HepG2 (cell line): ENCODE data around the gene PRUNE1. TPM values are rescaled to one million over a fixed set of nuclear protein-coding genes. Genes with fewer than 3 reads are reported as not detected.

Experiments used
- ATF7 ChIP-seq, 2 experiments: fragments of 450-650 bp in 1 of 2; sonication (generic) in 1 of 2; formaldehyde crosslinking in 1 of 2; IDR thresholded peaks; 2 replicates each; pipeline versions ENCODE4 v1.4.0 to v1.6.1; 2016 to 2020; ENCODE audit warnings: antibody characterized with exemption in 1 of 2, mild to moderate bottlenecking in 1 of 2, missing genetic modification reagents in 1 of 2
- DZIP1 ChIP-seq: sonication (generic); formaldehyde crosslinking; IDR thresholded peaks from 2 replicates; pipeline ENCODE4 v1.5.0; 2020; ENCODE audit warnings: mild to moderate bottlenecking, missing genetic modification reagents
- IRF1 ChIP-seq: sonication (generic); formaldehyde crosslinking; IDR thresholded peaks from 2 replicates; pipeline ENCODE4 v1.4.0; 2020; ENCODE audit warnings: low read depth, mild to moderate bottlenecking, missing genetic modification reagents
- IRX3 ChIP-seq: sonication (generic); formaldehyde crosslinking; IDR thresholded peaks from 2 replicates; pipeline ENCODE4 v1.8.1; 2023; ENCODE audit warnings: mild to moderate bottlenecking, low read depth, missing genetic modification reagents, borderline replicate concordance
- RERE ChIP-seq: IDR thresholded peaks from 2 replicates; pipeline ENCODE4 v1.6.1; 2016; ENCODE audit warnings: low read depth, missing genetic modification reagents, missing compliant biosample characterization
- STAT5B ChIP-seq: sonication (generic); formaldehyde crosslinking; IDR thresholded peaks from 2 replicates; pipeline ENCODE4 v1.4.0; 2020; ENCODE audit warnings: missing genetic modification reagents
- ZNF10 ChIP-seq: sonication (generic); formaldehyde crosslinking; IDR thresholded peaks from 2 replicates; pipeline ENCODE4 v1.4.0; 2020; ENCODE audit warnings: mild to moderate bottlenecking, low read depth, missing genetic modification reagents, borderline replicate concordance
- ZNF512B ChIP-seq: sonication (generic); formaldehyde crosslinking; IDR thresholded peaks from 2 replicates; pipeline ENCODE4 v1.5.1; 2020; ENCODE audit warnings: missing genetic modification reagents, mild to moderate bottlenecking, borderline replicate concordance
- ZNF530 ChIP-seq: sonication (generic); formaldehyde crosslinking; IDR thresholded peaks from 2 replicates; pipeline ENCODE4 v1.5.0; 2020; ENCODE audit warnings: low read depth, mild to moderate bottlenecking, missing genetic modification reagents
- polyA plus RNA-seq, 8 experiments: library from polyadenylated mRNA; depleted of rRNA in 3 of 8; stranded (reverse) in 7 of 8; unstranded in 1 of 8; fragments of >200 nt; fragmentation: Illumina TruSeq in 4 of 8; extraction: Trizol in 4 of 8; gene quantifications; 2 replicates each; pipeline versions ENCODE4 v1.2.1 to v1.2.3, GENCODE V29; 2011 to 2016; ENCODE audit warnings: low read depth in 4 of 8, missing spikeins in 1 of 8, mixed read lengths in 1 of 8; ENCODE audit not compliant: insufficient read depth in 1 of 8
- total RNA-seq, 5 experiments: library from RNA; depleted of rRNA; stranded (reverse); fragments of >200 nt; fragmentation: Illumina TruSeq; extraction: Trizol; gene quantifications; 2 replicates each; pipeline ENCODE4 v1.2.3, GENCODE V29; 2016; ENCODE audit warnings: low read depth in 1 of 5
- TF ChIP-seq, protein P1 (sequence below), 2 experiments: sonication (generic) in 1 of 2; formaldehyde crosslinking in 1 of 2; IDR thresholded peaks; 2 replicates each; pipeline versions ENCODE4 v1.4.0 to v1.6.1; 2016 to 2020; ENCODE audit warnings: borderline replicate concordance in 1 of 2, low read depth in 1 of 2, mild to moderate bottlenecking in 1 of 2, missing genetic modification reagents in 1 of 2

The PRUNE1 gene
- total and polyA plus RNA-seq, 2 of the 13 experiments (the other 11 are each of a cell fraction or from before 2014, with no cell fraction given): 19.0 to 31.9 TPM

DNA sequence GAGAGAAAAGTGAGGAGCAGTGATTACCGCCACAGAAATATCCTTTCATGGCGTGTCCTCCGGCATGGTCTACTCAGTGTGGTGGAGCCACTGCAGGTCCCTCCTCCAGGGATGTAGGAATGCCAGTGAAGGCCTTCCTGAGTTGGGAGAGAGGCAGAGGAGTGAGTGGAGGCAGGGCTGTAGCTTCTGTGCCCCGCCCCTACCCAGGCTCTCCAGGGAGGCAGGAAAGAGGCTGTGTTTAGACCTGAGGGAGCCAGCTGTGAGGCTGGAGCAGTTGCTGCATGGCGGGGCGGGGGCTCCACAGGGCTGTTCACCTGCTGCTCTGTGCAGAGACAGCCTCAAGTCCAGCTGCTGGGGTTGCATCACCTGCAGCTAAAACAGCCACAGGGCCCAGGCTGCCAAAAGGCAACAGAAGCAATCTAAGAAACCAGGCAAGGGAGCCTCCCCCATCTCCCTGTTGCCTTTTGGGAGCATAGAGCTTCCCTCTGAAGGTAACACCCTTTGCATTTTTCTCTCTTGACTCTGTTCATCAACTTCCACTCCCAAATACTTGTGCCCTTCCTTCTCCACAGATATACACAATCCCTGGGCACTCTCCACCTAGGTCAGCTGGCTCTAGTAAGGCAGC lies 27.0 kb upstream of the PRUNE1 start (continued):
- TF ChIP-seq RERE (CRISPR knock-in tag): peak; percentile 54; the same call in 1 of the 2 replicates
- TF ChIP-seq ATF7 (IDR thresholded peaks at IDR 0.05): 0 out of 2 replicates have a peak, but pooled peaks have one; percentile 6
- TF ChIP-seq ATF7 (CRISPR knock-in tag; IDR thresholded peaks at IDR 0.05): no peak
- TF ChIP-seq ZNF512B (CRISPR knock-in tag): no peak
- no peak for TF ChIP-seq DZIP1
- TF ChIP-seq ZNF10: no peak
- no peak for TF ChIP-seq ZNF530 (CRISPR knock-in tag)
- TF ChIP-seq IRF1 (CRISPR knock-in tag): no peak
- TF ChIP-seq, protein P1, sequence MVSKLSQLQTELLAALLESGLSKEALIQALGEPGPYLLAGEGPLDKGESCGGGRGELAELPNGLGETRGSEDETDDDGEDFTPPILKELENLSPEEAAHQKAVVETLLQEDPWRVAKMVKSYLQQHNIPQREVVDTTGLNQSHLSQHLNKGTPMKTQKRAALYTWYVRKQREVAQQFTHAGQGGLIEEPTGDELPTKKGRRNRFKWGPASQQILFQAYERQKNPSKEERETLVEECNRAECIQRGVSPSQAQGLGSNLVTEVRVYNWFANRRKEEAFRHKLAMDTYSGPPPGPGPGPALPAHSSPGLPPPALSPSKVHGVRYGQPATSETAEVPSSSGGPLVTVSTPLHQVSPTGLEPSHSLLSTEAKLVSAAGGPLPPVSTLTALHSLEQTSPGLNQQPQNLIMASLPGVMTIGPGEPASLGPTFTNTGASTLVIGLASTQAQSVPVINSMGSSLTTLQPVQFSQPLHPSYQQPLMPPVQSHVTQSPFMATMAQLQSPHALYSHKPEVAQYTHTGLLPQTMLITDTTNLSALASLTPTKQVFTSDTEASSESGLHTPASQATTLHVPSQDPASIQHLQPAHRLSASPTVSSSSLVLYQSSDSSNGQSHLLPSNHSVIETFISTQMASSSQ (IDR thresholded peaks at IDR 0.05; ENCODE audit: low read depth): no peak
- TF ChIP-seq, protein P1 (CRISPR knock-in tag; IDR thresholded peaks at IDR 0.05; ENCODE audit: borderline replicate concordance): no peak
- no peak for TF ChIP-seq IRX3 (CRISPR knock-in tag)
- TF ChIP-seq STAT5B (CRISPR knock-in tag): no peak
